ENCODE data around the gene AR. TPM values are rescaled to one million over a fixed set of nuclear protein-coding genes. Genes with fewer than 3 reads are reported as not detected.

Gene AR
- total and polyA plus RNA-seq, 2 of the 4 experiments (the other 2 are of a cell fraction), result 1.5 to 4.7 TPM

- no TSS peak for BruUV-seq (replicated peaks)
- H2BK20ac ChIP-seq (ENCODE audit: low read depth, low read length), result no peak overlapping the region
- no peak overlapping the region for H3K23ac ChIP-seq (ENCODE audit: low read depth, low read length)
- no peak overlapping the region for H3K14ac ChIP-seq (replicated peaks; ENCODE audit: low read depth, low read length)
- H4K91ac ChIP-seq (ENCODE audit: insufficient read depth, low read depth, low read length), result no peak overlapping the region
- no peaks in the 10 kb centered on the region for H3K4me1 ChIP-seq (ENCODE audit: control insufficient read depth, insufficient read depth, low read length)
- DNase-seq, result no peak
- no peak overlapping the region for H3K9ac ChIP-seq (ENCODE audit: low read depth, low read length)
- ATAC-seq (ENCODE audit: low read depth), result no peak
- H3K9me1 ChIP-seq (ENCODE audit: insufficient read depth, low read length), result no peaks in the 10 kb centered on the region
- no peak overlapping the region for H3K4ac ChIP-seq (ENCODE audit: low read depth, low read length)
- H4K5ac ChIP-seq (ENCODE audit: low read depth, low read length), result no peak overlapping the region
- no peak for TF ChIP-seq CEBPB (IDR thresholded peaks at IDR 0.05; ENCODE audit: low read depth, low read length)
- no peak for TF ChIP-seq CTCF (conservative IDR thresholded peaks at IDR 0.05; ENCODE audit: low read depth, low read length)
- TF ChIP-seq RCOR1 (IDR thresholded peaks at IDR 0.05; ENCODE audit: insufficient replicate concordance, low read length), result no peak
- TF ChIP-seq RAD21 (IDR thresholded peaks at IDR 0.05; ENCODE audit: low read length), result no peak
- TF ChIP-seq ELK1 (IDR thresholded peaks at IDR 0.05; ENCODE audit: borderline replicate concordance, low read depth, low read length), result no peak
- no peak for TF ChIP-seq MAFK (IDR thresholded peaks at IDR 0.05; ENCODE audit: low read depth, low read length)
- no peak for TF ChIP-seq USF2 (IDR thresholded peaks at IDR 0.05; ENCODE audit: low read depth, low read length)
- no peak for TF ChIP-seq NFE2L2 (IDR thresholded peaks at IDR 0.05; ENCODE audit: low read depth, low read length)
- no peak for TF ChIP-seq FOS (IDR thresholded peaks at IDR 0.05; ENCODE audit: low read depth, low read length)
- no peak for TF ChIP-seq RFX5 (IDR thresholded peaks at IDR 0.05; ENCODE audit: low read depth, low read length)
- TF ChIP-seq MXI1 (IDR thresholded peaks at IDR 0.05; ENCODE audit: borderline replicate concordance, low read depth, low read length), result no peak
- no peak for TF ChIP-seq MAZ (IDR thresholded peaks at IDR 0.05; ENCODE audit: borderline replicate concordance, low read depth, low read length)
- no peak for TF ChIP-seq POLR2A (IDR thresholded peaks at IDR 0.05; ENCODE audit: low read depth, low read length)
- no peak for TF ChIP-seq SMC3 (IDR thresholded peaks at IDR 0.05; ENCODE audit: low read depth, low read length)
- no peak for TF ChIP-seq CHD1 (IDR thresholded peaks at IDR 0.05; ENCODE audit: low read depth, low read length)
- TF ChIP-seq BHLHE40 (IDR thresholded peaks at IDR 0.05; ENCODE audit: low read depth, low read length), result no peak
- intact Hi-C loops (cut with micrococcal nuclease), result no loop called here
- dilution Hi-C loops (cut with HindIII; ENCODE audit: low sequenced_read_pairs, unreplicated experiment), result no loop called here
- no peak overlapping the region for H2BK120ac ChIP-seq (ENCODE audit: low read depth, low read length)
- H3K18ac ChIP-seq (ENCODE audit: low read depth, low read length), result no peak overlapping the region
- H2BK15ac ChIP-seq (ENCODE audit: low read depth, low read length), result no peak overlapping the region
- 95% methylated on average over 3 of the region's 4 CpGs; no CpG with 5 or more reads in 1 of the 2 experiments for WGBS, 2 experiments (ENCODE audit: extremely low coverage in 2 of 2, insufficient read length in 1 of 2)
- CTCF ChIA-PET, result no interaction called here
- H3K27ac ChIP-seq (ENCODE audit: insufficient read depth, low read length), result no peak overlapping the region
- no peaks in the 10 kb centered on the region for H3K9me3 ChIP-seq (ENCODE audit: control insufficient read depth, insufficient read depth, low read length)
- no peaks in the 10 kb centered on the region for H3K79me1 ChIP-seq (ENCODE audit: low read depth in 1 of 2, low read length in 2 of 2)
- no peak overlapping the region for H3K4me3 ChIP-seq (ENCODE audit: insufficient read depth, low read depth, low read length)
- no peaks in the 10 kb centered on the region for H3K36me3 ChIP-seq (ENCODE audit: control insufficient read depth, insufficient read depth, low read length)
- no peak overlapping the region for H3K4me2 ChIP-seq (ENCODE audit: low read depth, low read length)
- no peaks in the 10 kb centered on the region for H4K20me1 ChIP-seq (ENCODE audit: insufficient read depth, low read length)
- H2AK9ac ChIP-seq (replicated peaks; ENCODE audit: low read depth, low read length, poor library complexity), result no peak overlapping the region
- POLR2A ChIA-PET (ENCODE audit: unreplicated experiment), result no interaction called here
- in situ Hi-C loops (cut with MboI; ENCODE audit: low sequenced_read_pairs), result no loop called here
- no peak overlapping the region for H2AFZ ChIP-seq (replicated peaks; ENCODE audit: low read length, poor library complexity)
- no peak overlapping the region for H4K8ac ChIP-seq (ENCODE audit: low read depth in 2 of 2, low read length in 2 of 2)
- no peak overlapping the region for H3K56ac ChIP-seq (ENCODE audit: extremely low read depth, insufficient read depth, low read length)
- H2BK5ac ChIP-seq (ENCODE audit: low read depth, low read length, poor library complexity, severe bottlenecking), result no peak overlapping the region
- no peak overlapping the region for H2AK5ac ChIP-seq (ENCODE audit: low read depth, low read length)
- H3K27me3 ChIP-seq (ENCODE audit: control insufficient read depth, insufficient read depth, low read length), result no peaks in the 10 kb centered on the region
These were observed 104.5 kb downstream of the AR start for GRCh38 chrX:67648361-67648760.

Data from IMR-90 (cell line).